Panc1 (cell line): ENCODE measurements around the gene NFKBIB.

Experiments used
- POLR2AphosphoS5 ChIP-seq: IDR thresholded peaks from 2 replicates; pipeline ENCODE4 v1.6.1; 2012; ENCODE audit warnings: mild to moderate bottlenecking, low read depth, low read length, moderate library complexity
- TF ChIP-seq, protein P1 (sequence below): fragments of 450-650 bp; IDR thresholded peaks from 2 replicates; pipeline ENCODE4 v1.5.1; 2017; ENCODE audit warnings: mild to moderate bottlenecking

DNA sequence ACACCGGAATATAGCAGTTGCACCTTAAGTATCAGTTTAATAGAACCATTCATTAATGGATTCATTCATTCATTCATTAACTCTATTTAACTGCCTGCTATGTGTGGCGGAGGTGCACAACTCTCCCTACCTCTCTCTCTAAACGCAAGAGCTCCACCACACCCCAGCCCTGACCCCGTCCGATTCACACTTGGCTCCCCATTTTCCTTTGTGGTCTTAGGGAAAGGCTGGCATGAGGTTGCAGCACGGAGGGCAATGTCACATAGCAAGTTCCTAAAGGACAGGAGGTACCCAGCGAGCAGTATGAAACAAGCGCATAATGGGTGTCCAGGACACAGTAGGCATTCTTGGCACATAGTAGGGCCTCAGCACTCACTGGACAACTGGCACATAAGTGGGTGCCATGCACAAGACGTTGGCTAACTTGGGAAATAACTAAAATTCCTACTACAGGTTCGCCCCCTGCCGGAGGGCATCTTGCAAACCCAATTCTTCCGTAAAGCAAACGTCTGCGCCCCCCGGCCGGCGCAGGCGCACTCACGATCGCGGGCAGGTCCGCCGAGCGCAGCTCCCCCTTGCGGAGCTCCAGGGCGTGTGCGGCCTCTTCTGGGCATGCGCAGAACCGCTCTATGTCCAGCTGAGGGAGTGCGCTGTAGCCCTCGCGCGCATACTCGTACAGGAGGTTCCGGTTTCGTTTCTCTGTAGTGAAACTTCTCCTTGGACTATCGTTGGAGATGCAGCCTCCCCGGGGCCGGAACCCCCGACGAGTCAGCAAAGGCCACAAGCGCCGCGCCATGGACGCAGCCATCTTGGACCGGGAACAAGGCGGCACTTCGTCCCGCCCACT is 30.4 kb downstream of the NFKBIB start, which contains the start of gene SARS2:
- TF ChIP-seq POLR2AphosphoS5, result peak; percentile 100
- TF ChIP-seq, protein P1, sequence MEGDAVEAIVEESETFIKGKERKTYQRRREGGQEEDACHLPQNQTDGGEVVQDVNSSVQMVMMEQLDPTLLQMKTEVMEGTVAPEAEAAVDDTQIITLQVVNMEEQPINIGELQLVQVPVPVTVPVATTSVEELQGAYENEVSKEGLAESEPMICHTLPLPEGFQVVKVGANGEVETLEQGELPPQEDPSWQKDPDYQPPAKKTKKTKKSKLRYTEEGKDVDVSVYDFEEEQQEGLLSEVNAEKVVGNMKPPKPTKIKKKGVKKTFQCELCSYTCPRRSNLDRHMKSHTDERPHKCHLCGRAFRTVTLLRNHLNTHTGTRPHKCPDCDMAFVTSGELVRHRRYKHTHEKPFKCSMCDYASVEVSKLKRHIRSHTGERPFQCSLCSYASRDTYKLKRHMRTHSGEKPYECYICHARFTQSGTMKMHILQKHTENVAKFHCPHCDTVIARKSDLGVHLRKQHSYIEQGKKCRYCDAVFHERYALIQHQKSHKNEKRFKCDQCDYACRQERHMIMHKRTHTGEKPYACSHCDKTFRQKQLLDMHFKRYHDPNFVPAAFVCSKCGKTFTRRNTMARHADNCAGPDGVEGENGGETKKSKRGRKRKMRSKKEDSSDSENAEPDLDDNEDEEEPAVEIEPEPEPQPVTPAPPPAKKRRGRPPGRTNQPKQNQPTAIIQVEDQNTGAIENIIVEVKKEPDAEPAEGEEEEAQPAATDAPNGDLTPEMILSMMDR, result no peak
